ENCODE data around the gene OR4D5. TPM values are rescaled to one million over a fixed set of nuclear protein-coding genes. Genes with fewer than 3 reads are reported as not detected.

The OR4D5 gene
- not detected for total RNA-seq
- long read RNA-seq = 0 reads

- H3K4me1 ChIP-seq = no peaks in the 10 kb centered on the region
- H3K4me3 ChIP-seq = no peak within 1 kb of the TSS
- no peaks in the 10 kb centered on the region for H3K9me3 ChIP-seq (replicated peaks)
- TF ChIP-seq CTCF (IDR thresholded peaks at IDR 0.05; ENCODE audit: borderline replicate concordance) = no peak
- H3K27ac ChIP-seq (replicated peaks) = no peak within 1 kb of the TSS
- H3K36me3 ChIP-seq = no peaks in the 10 kb centered on the region
- intact Hi-C loops (cut with micrococcal nuclease) = no loop called here
- DNase-seq = no peak
- no peaks in the 10 kb centered on the region for H3K27me3 ChIP-seq (ENCODE audit: low read depth)
Measured at GRCh38 chr11:123939317-123939716, at the start of gene OR4D5. Gene OR4D5, plus strand, starts transcription at chr11:123939617. Its CDS starts 0 bp downstream, at chr11:123939617.

DNA sequence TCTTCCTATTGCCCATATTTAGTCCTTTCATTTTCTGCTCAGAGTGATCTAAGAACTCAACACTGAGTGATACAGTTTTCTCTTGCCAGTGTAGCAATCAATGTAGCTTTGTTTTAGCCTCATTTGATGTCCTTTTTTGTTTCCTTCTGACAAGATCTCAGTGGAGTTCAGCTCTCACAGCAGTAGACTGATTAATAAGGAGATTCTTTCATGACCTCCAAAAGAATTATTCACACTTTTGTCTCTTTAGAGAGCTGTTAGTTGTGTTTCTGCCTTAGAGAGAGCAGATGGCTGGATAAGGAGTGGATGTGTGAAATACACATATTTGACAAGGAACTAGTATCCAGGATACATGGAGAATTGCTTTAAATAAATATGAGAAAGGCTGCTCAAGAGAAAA, 47.4 kb upstream of the OR4D5 start:
- Histone ChIP-seq H3K36me3 (no peaks in the 10 kb centered on the region), H3K9me3 (replicated peaks) (no peaks in the 10 kb centered on the region), H3K27ac (replicated peaks) (no peak overlapping the region), H3K4me1 (no peaks in the 10 kb centered on the region), H3K4me3 (no peak overlapping the region), H3K27me3 (ENCODE audit: low read depth) (no peaks in the 10 kb centered on the region)
- TF ChIP-seq CTCF (IDR thresholded peaks at IDR 0.05; ENCODE audit: borderline replicate concordance) = no peak
- intact Hi-C loops (cut with micrococcal nuclease) = no loop called here
- DNase-seq = no peak

DNA sequence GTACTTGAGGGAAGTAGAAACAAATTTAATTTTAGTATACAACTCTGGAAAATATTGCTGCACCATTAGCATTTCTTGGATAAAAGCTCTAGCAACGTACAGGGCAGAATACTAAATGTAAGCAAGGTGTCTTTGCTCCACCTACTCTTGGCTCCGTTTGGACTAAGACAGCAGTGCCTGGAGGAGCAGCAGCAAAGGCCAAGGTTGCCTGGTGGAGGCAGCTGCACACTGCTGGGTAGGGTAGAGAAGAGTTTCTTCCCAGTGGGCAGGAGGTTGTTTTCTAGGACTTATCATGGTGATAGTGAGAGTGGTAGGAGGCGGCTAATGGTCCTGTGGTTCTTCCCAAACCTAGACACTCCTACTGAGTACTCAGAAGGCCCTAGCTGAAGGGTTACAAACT, 39.6 kb upstream of the OR4D5 start:
- Histone ChIP-seq H3K9me3 (replicated peaks) (no peaks in the 10 kb centered on the region), H3K27ac (replicated peaks) (no peak overlapping the region), H3K4me3 (no peak overlapping the region), H3K27me3 (ENCODE audit: low read depth) (no peaks in the 10 kb centered on the region), H3K4me1 (no peaks in the 10 kb centered on the region), H3K36me3 (no peaks in the 10 kb centered on the region)
- no peak for DNase-seq
- TF ChIP-seq CTCF (IDR thresholded peaks at IDR 0.05; ENCODE audit: borderline replicate concordance) = no peak
- intact Hi-C loops (cut with micrococcal nuclease) = no loop called here

GRCh38 chr11:123901867-123902266, 37.5 kb upstream of the OR4D5 start, which contains the start of gene OR8D4:
Gene OR8D4, plus strand, starts transcription at chr11:123902167. Its CDS starts 4,265 bp downstream, at chr11:123906432.
- TF ChIP-seq CTCF (IDR thresholded peaks at IDR 0.05; ENCODE audit: borderline replicate concordance) = no peak
- no peaks in the 10 kb centered on the region for H3K27me3 ChIP-seq (ENCODE audit: low read depth)
- intact Hi-C loops (cut with micrococcal nuclease) = no loop called here
- no peaks in the 10 kb centered on the region for H3K4me1 ChIP-seq
- no peak within 1 kb of the TSS for H3K4me3 ChIP-seq
- no peaks in the 10 kb centered on the region for H3K36me3 ChIP-seq
- DNase-seq = no peak
- H3K27ac ChIP-seq (replicated peaks) = no peak within 1 kb of the TSS
- H3K9me3 ChIP-seq (replicated peaks) = no peaks in the 10 kb centered on the region

DNA sequence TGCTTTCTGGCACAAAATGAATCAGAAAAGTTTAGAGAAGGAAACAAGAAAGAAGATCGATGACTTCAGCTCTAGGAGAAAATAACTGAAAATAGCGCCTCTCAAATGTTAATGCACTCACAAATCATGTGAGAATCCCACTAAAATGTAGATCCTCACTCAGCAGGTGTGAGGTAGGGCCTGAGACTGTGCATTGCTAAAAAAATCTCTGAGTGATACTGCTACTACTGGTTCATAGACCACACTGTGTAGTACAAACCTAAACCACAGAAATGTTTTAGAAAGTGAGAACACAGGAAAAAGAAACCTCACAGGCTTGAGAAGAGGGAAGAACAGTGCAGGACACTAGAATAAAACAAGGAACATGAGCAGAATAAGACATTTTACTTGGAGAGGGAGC, 35.5 kb upstream of the OR4D5 start:
- intact Hi-C loops (cut with micrococcal nuclease) = no loop called here
- no peaks in the 10 kb centered on the region for H3K36me3 ChIP-seq

More for the DNA sequence above, 35.5 kb upstream of the OR4D5 start:
- Histone ChIP-seq H3K27me3 (ENCODE audit: low read depth) (no peaks in the 10 kb centered on the region), H3K4me1 (no peaks in the 10 kb centered on the region), H3K4me3 (no peak overlapping the region), H3K9me3 (replicated peaks) (no peaks in the 10 kb centered on the region), H3K27ac (replicated peaks) (no peak overlapping the region)
- DNase-seq = no peak
- TF ChIP-seq CTCF (IDR thresholded peaks at IDR 0.05; ENCODE audit: borderline replicate concordance) = no peak

Measured in left ventricle myocardium inferior (tissue), 1 donor.